HG02588 (cell line): Measurements from ENCODE around the gene CLBA1.

Experiments
- ATAC-seq: cut with Tn5 transposase; IDR thresholded peaks from one replicate; pipeline ENCODE4 v1.9.1; 2021; ENCODE audit warnings: mild to moderate bottlenecking, moderate library complexity; ENCODE audit not compliant: unreplicated experiment

Gene CLBA1

GRCh38 chr14:104979758-104980610 lies 5.6 kb upstream of the CLBA1 start:
- ATAC-seq: no peak

- no peak for ATAC-seq
Measured at GRCh38 chr14:104980611-104981531, 4.7 kb upstream of the CLBA1 start.

GRCh38 chr14:104981699-104982541 lies 3.7 kb upstream of the CLBA1 start:
- ATAC-seq: no peak

- ATAC-seq: no peak
Measured at GRCh38 chr14:104982548-104983230, 2.9 kb upstream of the CLBA1 start.

GRCh38 chr14:104983231-104983721 lies 2.3 kb upstream of the CLBA1 start:
- ATAC-seq: no peak

GRCh38 chr14:104984056-104984894 lies 1.3 kb upstream of the CLBA1 start:
- ATAC-seq: no peak

GRCh38 chr14:104986487-104987164 lies 1.0 kb downstream of the CLBA1 start:
- ATAC-seq: no peak

- no peak for ATAC-seq
Measured at GRCh38 chr14:104989236-104989950, 3.8 kb downstream of the CLBA1 start.

- ATAC-seq: no peak
Measured at GRCh38 chr14:104989951-104990303, 4.3 kb downstream of the CLBA1 start.

- ATAC-seq: no peak
Measured at GRCh38 chr14:104991896-104992230, 6.3 kb downstream of the CLBA1 start.

GRCh38 chr14:104992501-104992900 lies 6.9 kb downstream of the CLBA1 start:
- ATAC-seq: no peak

- no peak for ATAC-seq
Measured at GRCh38 chr14:104993306-104993705, 7.7 kb downstream of the CLBA1 start.

- ATAC-seq: no peak
Measured at GRCh38 chr14:104993808-104994591, 8.4 kb downstream of the CLBA1 start.

- ATAC-seq: no peak
Measured at GRCh38 chr14:104994978-104995377, 9.4 kb downstream of the CLBA1 start.

GRCh38 chr14:104996032-104996431 lies 10.4 kb downstream of the CLBA1 start:
- no peak for ATAC-seq

GRCh38 chr14:104996483-104996882 lies 10.9 kb downstream of the CLBA1 start:
- no peak for ATAC-seq

GRCh38 chr14:104998801-104999200 lies 13.2 kb downstream of the CLBA1 start:
- ATAC-seq: no peak
